Loucy (cell line): ENCODE data around the gene S100A14.
A peak's percentile ranks its signal among the peaks of the same experiment; 100 is the strongest.

Experiments
- H2AFZ ChIP-seq: fragments of 200-600 bp; sonication (generic); 2 replicates; pipeline ENCODE4 v1.6.0; 2016; ENCODE audit warnings: antibody characterized with exemption, mild to moderate bottlenecking, low read length, moderate library complexity
- H3F3A ChIP-seq: fragments of 200-600 bp; 2 replicates; pipeline ENCODE4 v1.6.0; 2016; ENCODE audit warnings: antibody characterized with exemption, low read depth, mild to moderate bottlenecking
- H3K27me3 ChIP-seq: fragments of 200-600 bp; sonication (generic); 2 replicates; pipeline ENCODE4 v1.6.1; 2014; ENCODE audit warnings: low read length, mild to moderate bottlenecking; ENCODE audit not compliant: insufficient read depth, poor library complexity, severe bottlenecking
- H3K36me3 ChIP-seq: fragments of 200-600 bp; sonication (generic); 2 replicates; pipeline ENCODE4 v1.6.1; 2016; ENCODE audit warnings: low read length; ENCODE audit not compliant: insufficient read depth
- H3K4me1 ChIP-seq: fragments of 200-600 bp; sonication (generic); 2 replicates; pipeline ENCODE4 v1.5.1; 2014; ENCODE audit warnings: low read length, mild to moderate bottlenecking; ENCODE audit not compliant: insufficient read depth, poor library complexity, severe bottlenecking
- H3K4me2 ChIP-seq: fragments of 200-600 bp; sonication (generic); 2 replicates; pipeline ENCODE4 v1.6.0; 2014; ENCODE audit warnings: antibody characterized with exemption, low read length, low read depth, mild to moderate bottlenecking; ENCODE audit not compliant: poor library complexity, severe bottlenecking
- H3K4me3 ChIP-seq: fragments of 200-600 bp; sonication (generic); 2 replicates; pipeline ENCODE4 v1.5.1; 2014; ENCODE audit warnings: low read length, mild to moderate bottlenecking, mixed read lengths; ENCODE audit not compliant: poor library complexity, severe bottlenecking
- H3K79me2 ChIP-seq: fragments of 200-600 bp; sonication (generic); 2 replicates; pipeline ENCODE4 v1.6.1; 2014; ENCODE audit warnings: low read length; ENCODE audit not compliant: insufficient read depth
- H3K9ac ChIP-seq: fragments of 200-600 bp; sonication (generic); 2 replicates; pipeline ENCODE4 v1.6.0; 2014; ENCODE audit warnings: mild to moderate bottlenecking, low read depth, low read length, moderate library complexity; ENCODE audit not compliant: poor library complexity, severe bottlenecking
- H3K9me2 ChIP-seq: fragments of 200-600 bp; sonication (generic); replicated peaks from 2 replicates; pipeline ENCODE4 v1.6.1; 2016; ENCODE audit warnings: low read depth, low read length, mixed read lengths
- H3K9me3 ChIP-seq: fragments of 200-600 bp; sonication (generic); 2 replicates; pipeline ENCODE4 v1.6.1; 2014; ENCODE audit warnings: mild to moderate bottlenecking, antibody characterized with exemption, low read length, low read depth; ENCODE audit not compliant: insufficient read depth
- H4K20me1 ChIP-seq: fragments of 200-600 bp; sonication (generic); 2 replicates; pipeline ENCODE4 v1.6.0; 2014; ENCODE audit warnings: antibody characterized with exemption, low read length, mild to moderate bottlenecking; ENCODE audit not compliant: insufficient read depth, poor library complexity, severe bottlenecking
- CTCF ChIP-seq: fragments of 200-600 bp; sonication (generic); conservative IDR thresholded peaks from 2 replicates; pipeline ENCODE4 v1.5.1; 2014; ENCODE audit warnings: mild to moderate bottlenecking, antibody characterized with exemption, low read length
- EZH2phosphoT487 ChIP-seq: fragments of 200-600 bp; IDR thresholded peaks from 2 replicates; pipeline ENCODE4 v1.6.1; 2018; ENCODE audit warnings: antibody characterized with exemption, mild to moderate bottlenecking, moderate library complexity, borderline replicate concordance

S100A14 gene

GRCh38 chr1:153598309-153599172 is 17.6 kb downstream of the S100A14 start:
- Histone ChIP-seq H3K4me2 (peak overlapping the region; percentile 72), H3K9ac (peak overlapping the region; percentile 72), H3K36me3 (no peaks in the 10 kb centered on the region), H3K9me3 (no peaks in the 10 kb centered on the region), H3F3A (no peaks in the 10 kb centered on the region), H2AFZ (peak overlapping the region; percentile 81), H3K4me1 (peaks cover 10% of the 10 kb centered on the region), H3K27me3 (no peaks in the 10 kb centered on the region), H3K79me2 (no peaks in the 10 kb centered on the region), H3K4me3 (peak overlapping the region; percentile 50), H3K9me2 (no peaks in the 10 kb centered on the region), H4K20me1 (no peaks in the 10 kb centered on the region)
- TF ChIP-seq CTCF (no peak), EZH2phosphoT487 (no peak)

- TF ChIP-seq EZH2phosphoT487 = no peak
- no peak for TF ChIP-seq CTCF
- Histone ChIP-seq H3K27me3 (no peaks in the 10 kb centered on the region), H3K4me1 (peaks cover 10% of the 10 kb centered on the region), H4K20me1 (no peaks in the 10 kb centered on the region), H3F3A (no peaks in the 10 kb centered on the region), H3K79me2 (no peaks in the 10 kb centered on the region), H3K9ac (no peak overlapping the region), H3K36me3 (no peaks in the 10 kb centered on the region), H3K4me3 (no peak overlapping the region), H3K9me2 (no peaks in the 10 kb centered on the region), H2AFZ (no peak overlapping the region), H3K9me3 (no peaks in the 10 kb centered on the region), H3K4me2 (no peak overlapping the region)
Observed at GRCh38 chr1:153597206-153597605, 18.9 kb downstream of the S100A14 start.

GRCh38 chr1:153592748-153593147 is 23.4 kb downstream of the S100A14 start:
- Histone ChIP-seq H3K4me3 (no peak overlapping the region), H3K4me2 (no peak overlapping the region), H3K4me1 (no peaks in the 10 kb centered on the region), H3K79me2 (no peaks in the 10 kb centered on the region), H3K27me3 (no peaks in the 10 kb centered on the region), H3K9me2 (no peaks in the 10 kb centered on the region), H2AFZ (peak overlapping the region; percentile 31; the same call in 1 of the 2 replicates), H4K20me1 (no peaks in the 10 kb centered on the region), H3K36me3 (no peaks in the 10 kb centered on the region), H3K9ac (no peak overlapping the region), H3F3A (no peaks in the 10 kb centered on the region), H3K9me3 (no peaks in the 10 kb centered on the region)
- no peak for TF ChIP-seq EZH2phosphoT487
- TF ChIP-seq CTCF = no peak
